GM19468 (cell line): ENCODE measurements around the gene FBXW4.

Experiments used
- ATAC-seq: cut with Tn5 transposase; IDR thresholded peaks from one replicate; pipeline ENCODE4 v1.9.1; 2021; ENCODE audit warnings: mild to moderate bottlenecking, moderate library complexity, moderate number of reproducible peaks; ENCODE audit not compliant: unreplicated experiment; ENCODE audit errors: extremely low read depth

Gene FBXW4

GRCh38 chr10:101694674-101695403 lies at the start of gene FBXW4:
Gene FBXW4 (minus strand): TSS chr10:101695170. CDS start chr10:101695105, 65 bp downstream.
- peak; percentile 24 for ATAC-seq

GRCh38 chr10:101744267-101744666 lies 49.3 kb upstream of the FBXW4 start:
- ATAC-seq = no peak

DNA sequence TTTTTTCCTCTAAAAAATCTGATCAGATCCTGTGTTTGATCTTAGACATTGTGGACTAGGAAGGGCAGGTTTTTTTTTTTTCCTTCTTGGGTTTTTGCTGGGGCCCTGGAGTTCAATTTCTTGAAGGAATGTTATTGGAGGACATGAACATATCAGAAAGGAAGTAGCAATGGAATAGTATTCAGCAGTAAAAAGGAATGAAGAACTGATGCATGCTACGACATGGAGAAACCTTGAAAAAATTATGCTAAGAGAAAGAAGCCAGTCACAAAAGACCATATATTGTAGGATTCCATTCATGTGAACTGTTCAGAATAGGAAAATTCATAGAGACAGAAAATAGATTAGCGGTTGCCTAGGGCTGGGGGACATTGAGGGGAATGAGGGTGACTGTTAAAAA lies 47.0 kb upstream of the FBXW4 start:
- ATAC-seq = no peak

DNA sequence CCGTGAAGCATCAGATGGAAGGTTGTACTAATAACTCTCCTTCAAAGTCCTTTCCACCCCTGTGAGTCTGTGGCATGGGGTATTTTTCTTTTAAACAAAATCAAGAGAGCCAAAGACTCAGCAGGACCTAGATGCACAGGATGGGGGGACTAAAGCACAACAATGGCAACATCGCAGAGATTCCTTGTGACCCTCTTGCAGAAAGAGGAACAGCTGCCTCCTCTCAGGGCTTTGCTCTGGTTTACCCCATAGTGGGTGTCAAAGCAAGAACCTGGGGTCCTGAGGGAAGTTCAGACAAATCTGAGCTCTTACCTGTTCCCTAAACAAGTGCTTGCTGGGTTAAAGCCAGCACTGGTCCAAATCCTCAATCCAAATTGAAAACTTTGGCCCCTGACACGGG lies 41.7 kb upstream of the FBXW4 start:
- ATAC-seq = no peak

DNA sequence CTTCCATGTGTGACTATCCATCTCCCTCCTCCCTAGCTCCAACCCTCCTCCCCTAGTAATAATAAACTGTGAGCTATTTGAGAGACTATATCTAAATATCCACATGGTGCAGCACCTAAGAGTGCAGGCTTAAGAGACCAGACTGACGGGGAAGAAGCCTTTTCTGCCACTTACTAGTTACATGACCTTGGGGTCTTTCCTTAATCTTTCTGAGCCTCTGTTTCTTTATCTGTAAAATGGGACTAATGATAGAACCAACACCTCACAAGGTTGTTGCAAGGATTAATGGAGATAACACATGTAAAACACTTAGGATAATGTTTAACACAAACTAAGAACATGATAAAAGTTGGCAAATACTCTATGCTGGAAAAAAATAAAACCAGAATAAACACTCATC lies 37.1 kb upstream of the FBXW4 start:
- no peak for ATAC-seq

- ATAC-seq = no peak
These were observed 31.1 kb upstream of the FBXW4 start for GRCh38 chr10:101726115-101726387.

DNA sequence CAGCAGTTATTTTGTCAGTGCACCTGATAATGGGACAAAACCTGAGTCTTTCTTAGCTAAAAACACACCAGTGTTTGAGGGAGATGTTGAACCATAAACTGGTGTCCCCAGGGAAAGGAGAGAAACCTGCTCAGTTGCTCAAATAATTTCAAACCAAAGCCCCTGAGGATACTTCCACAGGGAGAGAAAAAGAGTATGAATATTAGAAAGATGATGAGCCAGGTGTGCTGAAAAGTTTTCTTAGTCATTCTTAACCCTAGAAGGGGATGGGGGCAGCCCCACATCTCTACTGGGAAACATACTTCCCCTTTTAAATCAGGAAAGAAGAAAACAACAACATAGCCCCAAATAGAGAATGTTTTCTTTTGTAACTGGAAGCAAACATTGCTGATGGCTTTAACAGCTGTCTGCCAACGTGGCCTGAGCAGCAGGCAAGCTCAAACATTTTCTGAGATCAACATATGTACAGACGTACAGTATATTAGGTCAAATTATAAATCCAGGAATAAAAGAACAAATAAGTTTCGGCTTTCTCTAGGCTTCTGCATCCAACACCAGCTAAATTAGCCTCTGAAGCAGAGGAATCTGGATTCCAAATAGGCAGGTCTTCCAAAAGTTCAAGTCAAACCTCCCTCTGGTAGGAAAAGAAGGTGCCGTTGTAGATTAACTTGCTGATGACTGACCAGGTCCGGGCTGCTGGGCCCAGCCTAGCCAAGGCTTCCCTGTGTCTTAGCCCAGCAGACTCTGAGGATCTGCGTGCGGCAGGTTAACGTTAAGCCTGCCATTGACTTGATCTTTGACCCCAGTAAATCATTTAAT lies 30.5 kb upstream of the FBXW4 start:
- no peak for ATAC-seq

DNA sequence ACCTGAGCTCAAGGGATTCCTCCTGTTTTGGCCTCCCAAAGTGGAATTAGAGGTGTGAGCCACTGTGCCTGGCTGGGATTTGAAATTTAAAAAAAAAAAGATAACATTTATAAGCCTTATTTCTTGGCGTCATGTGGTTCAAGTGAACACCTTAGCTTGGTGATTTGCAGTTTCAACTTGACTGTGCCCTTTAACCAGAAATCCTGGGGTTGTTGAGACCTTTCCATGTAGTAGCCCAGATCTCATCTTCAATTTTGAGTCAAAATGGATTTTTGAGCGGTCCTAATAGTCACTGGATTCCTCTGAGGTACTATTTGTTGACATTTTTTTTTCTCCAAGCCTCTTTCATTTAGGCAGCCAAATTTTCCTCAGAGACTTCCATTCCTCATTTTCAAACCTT lies 29.5 kb upstream of the FBXW4 start:
- ATAC-seq = no peak

GRCh38 chr10:101723176-101723575 lies 28.2 kb upstream of the FBXW4 start:
- no peak for ATAC-seq

DNA sequence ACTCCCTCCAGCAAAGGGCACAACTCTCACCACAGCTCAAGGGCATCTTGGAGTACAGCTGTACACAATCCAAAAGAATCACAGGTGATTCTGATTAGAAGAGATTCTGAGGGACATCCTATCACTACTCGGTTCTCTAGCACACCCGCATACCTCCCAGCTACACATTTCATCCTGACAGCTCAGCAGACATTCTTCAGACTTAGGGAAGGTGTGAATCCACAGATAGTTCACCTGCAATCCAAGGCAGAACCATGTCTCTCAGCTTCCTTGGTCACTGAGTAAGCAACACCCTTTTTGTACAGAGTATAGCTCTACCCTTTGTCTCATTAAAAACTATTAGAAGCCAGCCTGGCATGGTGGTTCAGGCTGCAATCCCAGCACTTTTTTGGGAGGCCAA lies 26.8 kb upstream of the FBXW4 start:
- ATAC-seq = no peak

DNA sequence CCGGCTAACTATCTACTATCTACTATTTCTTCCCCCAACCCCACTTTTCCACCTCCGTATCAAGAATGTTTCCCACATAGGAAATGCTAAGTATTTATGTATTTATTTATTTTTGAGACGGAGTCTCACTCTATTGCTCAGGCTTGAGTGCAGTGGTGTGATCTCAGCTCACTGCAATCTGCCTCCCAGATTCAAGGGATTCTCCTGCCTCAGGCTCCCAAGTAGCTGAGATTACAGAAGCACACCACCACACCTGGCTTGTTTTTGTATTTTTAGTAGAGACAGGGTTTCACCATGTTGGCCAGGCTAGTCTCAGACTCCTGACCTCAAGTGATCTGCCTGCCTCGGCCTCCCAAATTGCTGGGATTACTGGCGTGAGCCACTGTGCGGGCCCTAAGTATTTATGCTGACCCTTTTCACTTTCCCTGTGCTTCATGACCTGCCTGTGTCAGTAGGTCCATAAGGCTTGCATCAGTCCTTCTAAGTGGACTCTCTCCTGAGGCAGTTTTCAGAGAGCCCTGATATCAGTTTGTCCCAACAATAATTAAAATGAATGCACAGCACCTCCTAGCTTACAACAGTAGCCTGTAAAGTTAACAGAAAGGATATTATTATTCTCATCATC lies 25.7 kb upstream of the FBXW4 start:
- no peak for ATAC-seq

GRCh38 chr10:101718690-101719275 lies 23.8 kb upstream of the FBXW4 start:
- no peak for ATAC-seq

GRCh38 chr10:101716891-101717659 lies 22.1 kb upstream of the FBXW4 start:
- ATAC-seq = no peak

- ATAC-seq = no peak
These were observed 18.0 kb upstream of the FBXW4 start for GRCh38 chr10:101712997-101713396.

GRCh38 chr10:101710793-101711192 lies 15.8 kb upstream of the FBXW4 start:
- no peak for ATAC-seq

GRCh38 chr10:101710059-101710695 lies 15.2 kb upstream of the FBXW4 start:
- no peak for ATAC-seq

- ATAC-seq = no peak
These were observed 14.5 kb upstream of the FBXW4 start for GRCh38 chr10:101709359-101710058.

- ATAC-seq = no peak
These were observed 13.9 kb upstream of the FBXW4 start for GRCh38 chr10:101708870-101709269.

GRCh38 chr10:101708073-101708472 lies 13.1 kb upstream of the FBXW4 start:
- no peak for ATAC-seq
